OCI-LY1 (cell line): ENCODE results near the gene SLC46A3.

Experiments used
- CTCF ChIP-seq: fragments of 200-600 bp; sonication (generic), shearing (Covaris generic); IDR thresholded peaks from 2 replicates; pipeline ENCODE4 v1.5.1; 2017; ENCODE audit warnings: mild to moderate bottlenecking, antibody characterized with exemption, low read length, moderate library complexity, mixed read lengths
- EZH2 ChIP-seq: fragments of 200-600 bp; sonication (generic), shearing (Covaris generic); IDR thresholded peaks from 2 replicates; pipeline ENCODE4 v1.8.0; 2017; ENCODE audit warnings: borderline replicate concordance, mixed run types, mild to moderate bottlenecking, antibody characterized with exemption, low read length, moderate library complexity, mixed read lengths

- TF ChIP-seq CTCF (no peak), EZH2 (no peak)
These were observed 24.2 kb upstream of the SLC46A3 start for GRCh38 chr13:28743020-28743419.
